Esophagus squamous epithelium (tissue), 4 donors: Measurements from ENCODE around the gene TSPAN9.

Experiments
- POLR2A ChIP-seq, 4 donors: fragments of 450-650 bp; IDR thresholded peaks; one replicate each; pipeline ENCODE4 v1.6.1; 2017; ENCODE audit warnings: antibody characterized with exemption in 4 of 4, mild to moderate bottlenecking in 4 of 4, moderate library complexity in 3 of 4
- TF ChIP-seq, protein P1 (sequence below), 6 experiments: fragments of 450-650 bp in 4 of 6; fragments of 200-600 bp in 2 of 6; sonication (generic) in 2 of 6; IDR thresholded peaks; one replicate each; pipeline ENCODE4 v1.5.1; 2016 to 2019; ENCODE audit warnings: antibody characterized with exemption in 6 of 6, mild to moderate bottlenecking in 4 of 6, moderate library complexity in 4 of 6

DNA sequence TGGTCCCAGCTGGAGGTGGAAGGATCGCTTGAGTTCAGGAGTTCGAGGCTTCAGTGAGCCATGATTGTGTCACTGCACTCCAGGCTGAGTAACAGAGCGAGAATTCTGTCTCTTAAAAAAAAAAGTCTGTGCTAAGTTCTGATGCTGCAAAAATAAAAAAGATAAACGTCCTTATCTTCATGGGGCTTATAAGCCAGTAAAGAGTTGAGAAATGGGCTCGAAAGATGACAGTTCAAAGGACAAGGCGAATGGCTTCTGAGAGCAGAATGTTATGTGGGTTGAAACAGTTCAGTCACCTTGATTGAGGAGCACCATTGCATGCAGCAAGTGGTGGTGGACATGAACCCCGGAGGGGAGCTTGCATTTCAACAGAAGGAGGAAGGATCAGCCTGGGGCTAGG lies 4.7 kb downstream of the TSPAN9 start:
- TF ChIP-seq, protein P1, sequence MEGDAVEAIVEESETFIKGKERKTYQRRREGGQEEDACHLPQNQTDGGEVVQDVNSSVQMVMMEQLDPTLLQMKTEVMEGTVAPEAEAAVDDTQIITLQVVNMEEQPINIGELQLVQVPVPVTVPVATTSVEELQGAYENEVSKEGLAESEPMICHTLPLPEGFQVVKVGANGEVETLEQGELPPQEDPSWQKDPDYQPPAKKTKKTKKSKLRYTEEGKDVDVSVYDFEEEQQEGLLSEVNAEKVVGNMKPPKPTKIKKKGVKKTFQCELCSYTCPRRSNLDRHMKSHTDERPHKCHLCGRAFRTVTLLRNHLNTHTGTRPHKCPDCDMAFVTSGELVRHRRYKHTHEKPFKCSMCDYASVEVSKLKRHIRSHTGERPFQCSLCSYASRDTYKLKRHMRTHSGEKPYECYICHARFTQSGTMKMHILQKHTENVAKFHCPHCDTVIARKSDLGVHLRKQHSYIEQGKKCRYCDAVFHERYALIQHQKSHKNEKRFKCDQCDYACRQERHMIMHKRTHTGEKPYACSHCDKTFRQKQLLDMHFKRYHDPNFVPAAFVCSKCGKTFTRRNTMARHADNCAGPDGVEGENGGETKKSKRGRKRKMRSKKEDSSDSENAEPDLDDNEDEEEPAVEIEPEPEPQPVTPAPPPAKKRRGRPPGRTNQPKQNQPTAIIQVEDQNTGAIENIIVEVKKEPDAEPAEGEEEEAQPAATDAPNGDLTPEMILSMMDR (IDR thresholded peaks at IDR 0.05): no peak
- no peak for TF ChIP-seq POLR2A (IDR thresholded peaks at IDR 0.05)
